ENCODE measurements around the gene TK1.

DNA sequence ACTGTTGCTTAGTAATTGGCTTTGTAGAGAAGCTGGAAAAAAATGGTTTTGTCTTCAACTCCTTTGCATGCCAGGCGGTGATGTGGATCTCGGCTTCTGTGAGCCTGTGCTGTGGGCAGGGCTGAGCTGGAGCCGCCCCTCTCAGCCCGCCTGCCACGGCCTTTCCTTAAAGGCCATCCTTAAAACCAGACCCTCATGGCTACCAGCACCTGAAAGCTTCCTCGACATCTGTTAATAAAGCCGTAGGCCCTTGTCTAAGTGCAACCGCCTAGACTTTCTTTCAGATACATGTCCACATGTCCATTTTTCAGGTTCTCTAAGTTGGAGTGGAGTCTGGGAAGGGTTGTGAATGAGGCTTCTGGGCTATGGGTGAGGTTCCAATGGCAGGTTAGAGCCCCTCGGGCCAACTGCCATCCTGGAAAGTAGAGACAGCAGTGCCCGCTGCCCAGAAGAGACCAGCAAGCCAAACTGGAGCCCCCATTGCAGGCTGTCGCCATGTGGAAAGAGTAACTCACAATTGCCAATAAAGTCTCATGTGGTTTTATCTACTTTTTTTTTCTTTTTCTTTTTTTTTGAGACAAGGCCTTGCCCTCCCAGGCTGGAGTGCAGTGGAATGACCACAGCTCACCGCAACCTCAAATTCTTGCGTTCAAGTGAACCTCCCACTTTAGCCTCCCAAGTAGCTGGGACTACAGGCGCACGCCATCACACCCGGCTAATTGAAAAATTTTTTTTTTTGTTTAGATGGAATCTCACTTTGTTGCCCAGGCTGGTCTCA, 38.4 kb upstream of the TK1 start:
- no peak for TF ChIP-seq CTCF (IDR thresholded peaks at IDR 0.05)
- TF ChIP-seq POLR2A (IDR thresholded peaks at IDR 0.05) = no peak
- no peak for TF ChIP-seq EP300 (IDR thresholded peaks at IDR 0.05)

All from ovary (tissue), 3 donors.